Glutamatergic neuron (in vitro differentiated cells): ENCODE measurements around the gene MYOC. TPM values are rescaled to one million over a fixed set of nuclear protein-coding genes. Genes with fewer than 3 reads are reported as not detected.
"Not testable (repeated sequence)": the region's sequence is repeated elsewhere in the genome, so short reads cannot be mapped to it uniquely, and the experiment has no call there.

ENCODE experiments used
- DNase-seq: peaks from one replicate; pipeline ENCODE4 v3.0.0; 2022
- H3K27ac Mint-ChIP-seq: one replicate; pipeline ENCODE4 v1.8.0; 2020; ENCODE audit warnings: mild to moderate bottlenecking, mixed read lengths, inconsistent platforms; ENCODE audit not compliant: unreplicated experiment
- H3K27me3 Mint-ChIP-seq: one replicate; pipeline ENCODE4 v1.8.0; 2020; ENCODE audit warnings: mild to moderate bottlenecking, moderate library complexity, mixed read lengths, inconsistent platforms; ENCODE audit not compliant: unreplicated experiment
- H3K36me3 Mint-ChIP-seq: one replicate; pipeline ENCODE4 v1.8.0; 2020; ENCODE audit warnings: mild to moderate bottlenecking, mixed read lengths, inconsistent platforms; ENCODE audit not compliant: unreplicated experiment
- H3K4me1 Mint-ChIP-seq: one replicate; pipeline ENCODE4 v1.8.0; 2020; ENCODE audit warnings: mild to moderate bottlenecking, low read depth, mixed read lengths, inconsistent platforms; ENCODE audit not compliant: unreplicated experiment
- H3K4me3 Mint-ChIP-seq: one replicate; pipeline ENCODE4 v1.8.0; 2020; ENCODE audit warnings: mild to moderate bottlenecking, mixed read lengths, inconsistent platforms; ENCODE audit not compliant: unreplicated experiment
- H3K9me3 Mint-ChIP-seq: one replicate; pipeline ENCODE4 v1.8.0; 2020; ENCODE audit warnings: mild to moderate bottlenecking, moderate library complexity, mixed read lengths, inconsistent platforms; ENCODE audit not compliant: unreplicated experiment
- CTCF ChIP-seq: fragments of 200-600 bp; sonication (generic); IDR thresholded peaks from one replicate; pipeline ENCODE4 v1.5.0; 2021; ENCODE audit not compliant: partially characterized antibody, unreplicated experiment
- total RNA-seq: library from RNA; stranded (reverse); fragmentation: NEBNext Ultra II Directional; extraction: Animal tissue kit (Norgen Biotek cat#: 25700); gene quantifications from one replicate; pipeline ENCODE4 v1.2.1, GENCODE V29; 2021; ENCODE audit not compliant: unreplicated experiment

MYOC gene
- total RNA-seq, 1 donor from 2014 or later = not detected

- no peaks in the 10 kb centered on the region for H3K4me1 Mint-ChIP-seq
- H3K27me3 Mint-ChIP-seq = no peaks in the 10 kb centered on the region
- H3K9me3 Mint-ChIP-seq = no peaks in the 10 kb centered on the region
- no peak for DNase-seq
- H3K27ac Mint-ChIP-seq = no peak overlapping the region
- H3K36me3 Mint-ChIP-seq = no peaks in the 10 kb centered on the region
- TF ChIP-seq CTCF = no peak
- H3K4me3 Mint-ChIP-seq = no peak overlapping the region
Observed at GRCh38 chr1:171606402-171606941, 46.0 kb downstream of the MYOC start.

- not testable (repeated sequence) for DNase-seq, H3K27ac Mint-ChIP-seq, H3K36me3 Mint-ChIP-seq, H3K27me3 Mint-ChIP-seq, H3K4me1 Mint-ChIP-seq, H3K4me3 Mint-ChIP-seq, H3K9me3 Mint-ChIP-seq
Observed at GRCh38 chr1:171603042-171603441, 49.4 kb downstream of the MYOC start.

- no peak overlapping the region for H3K4me3 Mint-ChIP-seq
- TF ChIP-seq CTCF = no peak
- no peak overlapping the region for H3K27ac Mint-ChIP-seq
- no peaks in the 10 kb centered on the region for H3K4me1 Mint-ChIP-seq
- H3K9me3 Mint-ChIP-seq = no peaks in the 10 kb centered on the region
- H3K27me3 Mint-ChIP-seq = no peaks in the 10 kb centered on the region
- H3K36me3 Mint-ChIP-seq = peaks cover 7% of the 10 kb centered on the region
- no peak for DNase-seq
Observed at GRCh38 chr1:171600862-171601261, 51.6 kb downstream of the MYOC start.

GRCh38 chr1:171600310-171600709 is 52.2 kb downstream of the MYOC start:
- H3K36me3 Mint-ChIP-seq, H3K27ac Mint-ChIP-seq, H3K27me3 Mint-ChIP-seq, DNase-seq, H3K4me1 Mint-ChIP-seq, H3K9me3 Mint-ChIP-seq, H3K4me3 Mint-ChIP-seq: not testable (repeated sequence)

GRCh38 chr1:171597203-171597602 is 55.3 kb downstream of the MYOC start:
- no peak for DNase-seq
- Mint-ChIP-seq H3K36me3 (peaks cover 7% of the 10 kb centered on the region), H3K27ac (no peak overlapping the region), H3K27me3 (no peaks in the 10 kb centered on the region), H3K4me1 (no peaks in the 10 kb centered on the region), H3K4me3 (no peak overlapping the region), H3K9me3 (no peaks in the 10 kb centered on the region)
- TF ChIP-seq CTCF = no peak

GRCh38 chr1:171596705-171597104 is 55.8 kb downstream of the MYOC start:
- no peaks in the 10 kb centered on the region for H3K27me3 Mint-ChIP-seq
- no peaks in the 10 kb centered on the region for H3K9me3 Mint-ChIP-seq
- no peak for DNase-seq
- no peak overlapping the region for H3K27ac Mint-ChIP-seq
- H3K4me1 Mint-ChIP-seq = no peaks in the 10 kb centered on the region
- no peak overlapping the region for H3K4me3 Mint-ChIP-seq
- peaks cover 7% of the 10 kb centered on the region for H3K36me3 Mint-ChIP-seq
- no peak for TF ChIP-seq CTCF
